Neural progenitor cell (in vitro differentiated cells): ENCODE measurements around the gene COL4A2. TPM values are rescaled to one million over a fixed set of nuclear protein-coding genes. Genes with fewer than 3 reads are reported as not detected.
"Not testable (repeated sequence)": the region's sequence is repeated elsewhere in the genome, so short reads cannot be mapped to it uniquely, and the experiment has no call there.

Experiments
- DNase-seq: peaks from one replicate; pipeline ENCODE4 v3.0.0-alpha.2; 2016; ENCODE audit warnings: low spot score
- H2AFZ ChIP-seq: fragments of 200-600 bp; sonication (generic); replicated peaks from 2 replicates; pipeline ENCODE4 v1.6.1; 2016; ENCODE audit warnings: antibody characterized with exemption
- H3F3A ChIP-seq: fragments of 200-600 bp; sonication (generic); 2 replicates; pipeline ENCODE4 v1.6.1; 2016; ENCODE audit warnings: antibody characterized with exemption, low read depth
- H3K27ac ChIP-seq: fragments of 200-600 bp; sonication (generic); 2 replicates; pipeline ENCODE4 v1.5.1; 2016; ENCODE audit warnings: mild to moderate bottlenecking
- H3K27me3 ChIP-seq: fragments of 200-600 bp; sonication (generic); 2 replicates; pipeline ENCODE4 v1.6.1; 2016; ENCODE audit warnings: mild to moderate bottlenecking, moderate library complexity
- H3K36me3 ChIP-seq: fragments of 200-600 bp; sonication (generic); 2 replicates; pipeline ENCODE4 v1.5.1; 2016
- H3K4me1 ChIP-seq: fragments of 200-600 bp; sonication (generic); 2 replicates; pipeline ENCODE4 v1.6.1; 2016; ENCODE audit warnings: mixed run types
- H3K4me2 ChIP-seq: fragments of 200-600 bp; sonication (generic); 2 replicates; pipeline ENCODE4 v1.6.1; 2016
- H3K4me3 ChIP-seq: fragments of 200-600 bp; sonication (generic); 2 replicates; pipeline ENCODE4 v1.5.1; 2016
- H3K79me2 ChIP-seq: fragments of 200-600 bp; sonication (generic); 2 replicates; pipeline ENCODE4 v1.6.1; 2016; ENCODE audit warnings: low read depth
- H3K9ac ChIP-seq: fragments of 200-600 bp; sonication (generic); 2 replicates; pipeline ENCODE4 v1.6.1; 2016
- H3K9me3 ChIP-seq: fragments of 200-600 bp; sonication (generic); 2 replicates; pipeline ENCODE4 v1.5.1; 2016; ENCODE audit warnings: low read depth
- H4K20me1 ChIP-seq: fragments of 200-600 bp; sonication (generic); 2 replicates; pipeline ENCODE4 v1.6.1; 2016; ENCODE audit warnings: low read depth
- H3K27ac Mint-ChIP-seq: 3 replicates; pipeline ENCODE4 v1.8.0; 2021; ENCODE audit warnings: mixed read lengths
- H3K27me3 Mint-ChIP-seq: 2 replicates; pipeline ENCODE4 v1.8.0; 2022; ENCODE audit warnings: low read depth, mild to moderate bottlenecking, inconsistent platforms, moderate library complexity, mixed read lengths; ENCODE audit not compliant: insufficient read depth
- H3K36me3 Mint-ChIP-seq: 3 replicates; pipeline ENCODE4 v1.8.0; 2021; ENCODE audit warnings: mixed read lengths
- H3K4me1 Mint-ChIP-seq: 3 replicates; pipeline ENCODE4 v1.8.0; 2021; ENCODE audit warnings: mixed read lengths
- H3K4me3 Mint-ChIP-seq: 3 replicates; pipeline ENCODE4 v1.8.0; 2021; ENCODE audit warnings: mild to moderate bottlenecking, moderate library complexity, mixed read lengths
- H3K9me3 Mint-ChIP-seq: 3 replicates; pipeline ENCODE4 v1.8.0; 2020; ENCODE audit warnings: mixed read lengths
- CTCF ChIP-seq: fragments of 200-600 bp; sonication (generic); IDR thresholded peaks from 2 replicates; pipeline ENCODE4 v1.5.1; 2017; ENCODE audit warnings: antibody characterized with exemption, mild to moderate bottlenecking
- EZH2 ChIP-seq: fragments of 200-600 bp; sonication (generic); IDR thresholded peaks from 2 replicates; pipeline ENCODE4 v1.6.1; 2017; ENCODE audit warnings: antibody characterized with exemption, mild to moderate bottlenecking, moderate library complexity
- EZH2phosphoT487 ChIP-seq: fragments of 200-600 bp; sonication (generic); IDR thresholded peaks from 2 replicates; pipeline ENCODE4 v1.6.1; 2017; ENCODE audit warnings: antibody characterized with exemption
- total RNA-seq: library from RNA; depleted of rRNA; stranded (reverse); fragments of >200 nt; gene quantifications from 2 replicates; pipeline ENCODE4 v1.2.3, GENCODE V29; 2015; ENCODE audit warnings: low replicate concordance

COL4A2 gene
- total RNA-seq, 1 donor from 2014 or later, result 73.6 TPM

GRCh38 chr13:110312339-110313031 is 5.4 kb downstream of the COL4A2 start:
- peaks cover 34% of the 10 kb centered on the region for H3K36me3 Mint-ChIP-seq
- peaks cover 13% of the 10 kb centered on the region for H3K4me1 ChIP-seq
- H3K4me1 Mint-ChIP-seq, result peaks cover 45% of the 10 kb centered on the region

GRCh38 chr13:110313261-110313660 is 6.2 kb downstream of the COL4A2 start:
- H3K4me3 ChIP-seq, H3K4me3 Mint-ChIP-seq, H3K27me3 Mint-ChIP-seq, H3K27ac Mint-ChIP-seq, H3K9me3 ChIP-seq, H3K27me3 ChIP-seq, DNase-seq, H2AFZ ChIP-seq, H3K36me3 ChIP-seq, H3K9ac ChIP-seq, H3K27ac ChIP-seq, H3K4me2 ChIP-seq, H3K9me3 Mint-ChIP-seq: not testable (repeated sequence)
- peaks cover 14% of the 10 kb centered on the region for H3F3A ChIP-seq
- H3K36me3 Mint-ChIP-seq, result peaks cover 39% of the 10 kb centered on the region
- H4K20me1 ChIP-seq, result peaks cover 61% of the 10 kb centered on the region
- peaks cover 43% of the 10 kb centered on the region for H3K4me1 Mint-ChIP-seq
- peaks cover 13% of the 10 kb centered on the region for H3K4me1 ChIP-seq
- H3K79me2 ChIP-seq, result peaks cover 75% of the 10 kb centered on the region

More at GRCh38 chr13:110312339-110313031, 5.4 kb downstream of the COL4A2 start:
- no peak for DNase-seq
- no peak overlapping the region for H3K27ac Mint-ChIP-seq
- Histone ChIP-seq H3K79me2 (peaks cover 82% of the 10 kb centered on the region), H3K9ac (no peak overlapping the region), H3K4me3 (no peak overlapping the region), H3K27me3 (no peaks in the 10 kb centered on the region), H4K20me1 (peaks cover 61% of the 10 kb centered on the region), H3K9me3 (no peaks in the 10 kb centered on the region), H3K36me3 (no peaks in the 10 kb centered on the region), H3K4me2 (no peak overlapping the region), H3K27ac (no peak overlapping the region), H2AFZ (no peak overlapping the region), H3F3A (peaks cover 17% of the 10 kb centered on the region)
- peaks cover 8% of the 10 kb centered on the region for H3K27me3 Mint-ChIP-seq
- H3K4me3 Mint-ChIP-seq, result no peak overlapping the region
- H3K9me3 Mint-ChIP-seq, result no peaks in the 10 kb centered on the region
- TF ChIP-seq EZH2phosphoT487 (no peak), CTCF (no peak), EZH2 (no peak)

- H3K4me2 ChIP-seq, H3K27me3 ChIP-seq, H3K27ac ChIP-seq, H3K4me3 ChIP-seq, H3K27me3 Mint-ChIP-seq, H3F3A ChIP-seq, H3K27ac Mint-ChIP-seq, DNase-seq, H3K9ac ChIP-seq, H2AFZ ChIP-seq, H3K36me3 ChIP-seq, H3K4me3 Mint-ChIP-seq, H3K9me3 ChIP-seq, H3K9me3 Mint-ChIP-seq: not testable (repeated sequence)
- peaks cover 37% of the 10 kb centered on the region for H3K36me3 Mint-ChIP-seq
- Histone ChIP-seq H4K20me1 (peaks cover 61% of the 10 kb centered on the region), H3K79me2 (peaks cover 72% of the 10 kb centered on the region), H3K4me1 (peaks cover 13% of the 10 kb centered on the region)
- peaks cover 38% of the 10 kb centered on the region for H3K4me1 Mint-ChIP-seq
These were observed 6.6 kb downstream of the COL4A2 start for GRCh38 chr13:110313733-110314132.

- peaks cover 8% of the 10 kb centered on the region for H3K27me3 Mint-ChIP-seq
- H3K36me3 Mint-ChIP-seq, result peaks cover 43% of the 10 kb centered on the region
- H3K27ac Mint-ChIP-seq, result peak overlapping the region; percentile 81
- H4K20me1 ChIP-seq, result peaks cover 60% of the 10 kb centered on the region
- H3K4me1 ChIP-seq, result peaks cover 6% of the 10 kb centered on the region
- no peaks in the 10 kb centered on the region for H3K36me3 ChIP-seq
- no peaks in the 10 kb centered on the region for H3K9me3 ChIP-seq
- no peak overlapping the region for H3K27ac ChIP-seq
- H3K27me3 ChIP-seq, result no peaks in the 10 kb centered on the region
- H3F3A ChIP-seq, result peaks cover 6% of the 10 kb centered on the region
- H3K4me3 Mint-ChIP-seq, result no peak overlapping the region
- no peaks in the 10 kb centered on the region for H3K9me3 Mint-ChIP-seq
- peaks cover 31% of the 10 kb centered on the region for H3K4me1 Mint-ChIP-seq
- H3K9ac ChIP-seq, result no peak overlapping the region
- no peak overlapping the region for H3K4me3 ChIP-seq
- H2AFZ ChIP-seq, result no peak overlapping the region
- H3K4me2 ChIP-seq, result no peak overlapping the region
- no peak for DNase-seq
- peaks cover 68% of the 10 kb centered on the region for H3K79me2 ChIP-seq
- no peak for TF ChIP-seq CTCF
- TF ChIP-seq EZH2phosphoT487, result no peak
- no peak for TF ChIP-seq EZH2
These were observed 7.6 kb downstream of the COL4A2 start for GRCh38 chr13:110314516-110315245.
